ENCODE results near the gene NKX2-4. TPM values are rescaled to one million over a fixed set of nuclear protein-coding genes. Genes with fewer than 3 reads are reported as not detected.

NKX2-4 gene
- total and polyA plus RNA-seq, 2 donors (not counting 1 experiment from before 2014, with no cell fraction given): not detected

GRCh38 chr20:21384308-21384892 is 12.9 kb downstream of the NKX2-4 start:
- H3K9me3 ChIP-seq (ENCODE audit: control insufficient read depth, insufficient read depth, low read depth, low read length): no peaks in the 10 kb centered on the region
- peaks cover 2% of the 10 kb centered on the region for H3K36me3 ChIP-seq (ENCODE audit: control insufficient read depth, insufficient read depth, low read length)
- H3K4me3 ChIP-seq (replicated peaks in 1 of 4; ENCODE audit: control extremely low read depth in 1 of 4, insufficient read depth in 1 of 4, low read depth in 3 of 4, low read length in 4 of 4): no peak overlapping the region
- no peaks in the 10 kb centered on the region for H4K20me1 ChIP-seq (ENCODE audit: control insufficient read depth, extremely low read depth, insufficient read depth, low read length)
- no peak for DNase-seq (ENCODE audit: low read depth in 2 of 2)
- no peak overlapping the region for H3K4me2 ChIP-seq (ENCODE audit: extremely low read depth, insufficient read depth, low read length)
- H2AFZ ChIP-seq (ENCODE audit: low read length): no peak overlapping the region
- no peaks in the 10 kb centered on the region for H3K79me2 ChIP-seq (ENCODE audit: control insufficient read depth, insufficient read depth, low read length)
- H3K27ac ChIP-seq (ENCODE audit: insufficient read depth, low read length): no peak overlapping the region
- H3K4me1 ChIP-seq (ENCODE audit: control insufficient read depth, extremely low read depth, insufficient read depth, low read length): no peaks in the 10 kb centered on the region
- TF ChIP-seq EZH2 (IDR thresholded peaks at IDR 0.05; ENCODE audit: low read length, missing control alignments) (no peak), CTCF (conservative IDR thresholded peaks at IDR 0.05 in 1 of 2, IDR thresholded peaks at IDR 0.05 in 1 of 2; ENCODE audit: low read depth in 1 of 2, low read length in 2 of 2) (no peak)
- H3K9ac ChIP-seq (ENCODE audit: insufficient read depth, low read length): no peak overlapping the region
- H3K27me3 ChIP-seq (ENCODE audit: control insufficient read depth, insufficient read depth, low read length): no peaks in the 10 kb centered on the region

- H2AFZ ChIP-seq (ENCODE audit: low read length): no peak overlapping the region
- no peak overlapping the region for H3K4me3 ChIP-seq (replicated peaks in 1 of 4; ENCODE audit: control extremely low read depth in 1 of 4, insufficient read depth in 1 of 4, low read depth in 3 of 4, low read length in 4 of 4)
- no peaks in the 10 kb centered on the region for H3K27me3 ChIP-seq (ENCODE audit: control insufficient read depth, insufficient read depth, low read length)
- DNase-seq (ENCODE audit: low read depth in 2 of 2): no peak
- H3K27ac ChIP-seq (ENCODE audit: insufficient read depth, low read length): no peak overlapping the region
- H3K79me2 ChIP-seq (ENCODE audit: control insufficient read depth, insufficient read depth, low read length): no peaks in the 10 kb centered on the region
- H3K4me2 ChIP-seq (ENCODE audit: extremely low read depth, insufficient read depth, low read length): no peak overlapping the region
- no peak overlapping the region for H3K9ac ChIP-seq (ENCODE audit: insufficient read depth, low read length)
- H3K9me3 ChIP-seq (ENCODE audit: control insufficient read depth, insufficient read depth, low read depth, low read length): no peaks in the 10 kb centered on the region
- no peak for TF ChIP-seq EZH2 (IDR thresholded peaks at IDR 0.05; ENCODE audit: low read length, missing control alignments)
- H4K20me1 ChIP-seq (ENCODE audit: control insufficient read depth, extremely low read depth, insufficient read depth, low read length): no peaks in the 10 kb centered on the region
- no peaks in the 10 kb centered on the region for H3K4me1 ChIP-seq (ENCODE audit: control insufficient read depth, extremely low read depth, insufficient read depth, low read length)
- H3K36me3 ChIP-seq (ENCODE audit: control insufficient read depth, insufficient read depth, low read length): peaks cover 2% of the 10 kb centered on the region
Measured at GRCh38 chr20:21381619-21382018, 15.7 kb downstream of the NKX2-4 start.

GRCh38 chr20:21380711-21381110 is 16.6 kb downstream of the NKX2-4 start:
- no peak for DNase-seq (ENCODE audit: low read depth in 2 of 2)
- Histone ChIP-seq H3K4me2 (ENCODE audit: extremely low read depth, insufficient read depth, low read length) (no peak overlapping the region), H4K20me1 (ENCODE audit: control insufficient read depth, extremely low read depth, insufficient read depth, low read length) (no peaks in the 10 kb centered on the region), H3K79me2 (ENCODE audit: control insufficient read depth, insufficient read depth, low read length) (no peaks in the 10 kb centered on the region), H3K9me3 (ENCODE audit: control insufficient read depth, insufficient read depth, low read depth, low read length) (no peaks in the 10 kb centered on the region), H3K27me3 (ENCODE audit: control insufficient read depth, insufficient read depth, low read length) (no peaks in the 10 kb centered on the region), H3K36me3 (ENCODE audit: control insufficient read depth, insufficient read depth, low read length) (peaks cover 2% of the 10 kb centered on the region), H3K4me3 (replicated peaks in 1 of 4; ENCODE audit: control extremely low read depth in 1 of 4, insufficient read depth in 1 of 4, low read depth in 3 of 4, low read length in 4 of 4) (no peak overlapping the region), H3K9ac (ENCODE audit: insufficient read depth, low read length) (no peak overlapping the region), H3K27ac (ENCODE audit: insufficient read depth, low read length) (no peak overlapping the region), H2AFZ (ENCODE audit: low read length) (no peak overlapping the region), H3K4me1 (ENCODE audit: control insufficient read depth, extremely low read depth, insufficient read depth, low read length) (no peaks in the 10 kb centered on the region)
- TF ChIP-seq CTCF (conservative IDR thresholded peaks at IDR 0.05 in 1 of 2, IDR thresholded peaks at IDR 0.05 in 1 of 2; ENCODE audit: low read depth in 1 of 2, low read length in 2 of 2) (no peak), EZH2 (IDR thresholded peaks at IDR 0.05; ENCODE audit: low read length, missing control alignments) (no peak)
